ENCODE results near the gene LZTS3. TPM values are rescaled to one million over a fixed set of nuclear protein-coding genes. Genes with fewer than 3 reads are reported as not detected.

LZTS3 gene
- total RNA-seq, 4 donors from 2014 or later = 9.0 to 13.5 (median 9.7) TPM

DNA sequence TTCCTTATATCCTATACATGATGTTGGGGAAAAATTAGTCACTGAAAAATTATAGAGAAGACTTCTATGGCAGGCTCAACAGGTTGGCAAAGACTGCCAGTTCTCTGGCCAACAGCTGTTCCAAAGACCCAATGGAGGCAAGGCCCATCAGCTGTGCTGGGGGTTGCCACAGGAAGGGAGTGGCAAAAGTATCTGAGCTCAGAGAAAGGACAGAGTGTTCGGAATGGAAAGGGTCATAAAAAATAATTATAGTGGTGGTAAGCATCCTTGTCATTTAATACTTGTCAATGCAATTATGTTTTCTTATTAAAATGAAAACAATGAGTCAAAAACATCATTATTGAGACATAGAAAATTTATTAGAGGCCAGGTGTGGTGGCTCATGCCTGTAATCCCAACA, 49.8 kb downstream of the LZTS3 start:
- in situ Hi-C loops (cut with MboI; ENCODE audit: low pct_ligation_motif_present in 1 of 4, low pct_unique_long_range_greater_than_20kb in 1 of 4, low sequenced_read_pairs in 3 of 4) (no loop called here), intact Hi-C loops (cut with DNase I; ENCODE audit: low total_unique reads) (no loop called here)
- peaks cover 0 to 21% (median 4%) of the 10 kb centered on the region in 4 donors for H3K36me3 ChIP-seq
- TF ChIP-seq POLR2AphosphoS5 (IDR thresholded peaks at IDR 0.05) (no peak), CTCF (IDR thresholded peaks at IDR 0.05) (no peak), POLR2A (IDR thresholded peaks at IDR 0.05) (no peak), EP300 (IDR thresholded peaks at IDR 0.05; ENCODE audit: low read depth) (no peak)
- H3K27me3 ChIP-seq = no peaks in the 10 kb centered on the region
- no peaks in the 10 kb centered on the region for H3K9me3 ChIP-seq
- H3K27ac ChIP-seq = no peak overlapping the region
- H3K4me3 ChIP-seq = no peak overlapping the region
- 90 to 100% methylated on average over 1 of the region's 1 CpG for WGBS, 2 donors (ENCODE audit: low coverage in 1 of 2)
- no peak for DNase-seq
- H3K4me1 ChIP-seq = no peaks in the 10 kb centered on the region

GRCh38 chr20:3121955-3122610, 51.3 kb downstream of the LZTS3 start:
- no peak for DNase-seq
- TF ChIP-seq EP300 (IDR thresholded peaks at IDR 0.05; ENCODE audit: low read depth) (no peak), CTCF (IDR thresholded peaks at IDR 0.05) (no peak), POLR2AphosphoS5 (IDR thresholded peaks at IDR 0.05) (no peak), POLR2A (IDR thresholded peaks at IDR 0.05) (no peak)
- H3K4me1 ChIP-seq = no peaks in the 10 kb centered on the region
- no peaks in the 10 kb centered on the region for H3K9me3 ChIP-seq
- in situ Hi-C loops (cut with MboI; ENCODE audit: low pct_ligation_motif_present in 1 of 4, low pct_unique_long_range_greater_than_20kb in 1 of 4, low sequenced_read_pairs in 3 of 4) = no loop called here
- peaks cover 0 to 21% (median 4%) of the 10 kb centered on the region in 4 donors for H3K36me3 ChIP-seq
- intact Hi-C loops (cut with DNase I; ENCODE audit: low total_unique reads) = no loop called here
- H3K27me3 ChIP-seq = no peaks in the 10 kb centered on the region
- H3K4me3 ChIP-seq = no peak overlapping the region
- 92% methylated on average over 12 of the region's 12 CpGs; no CpG with 5 or more reads in 1 of the 2 donors for WGBS, 2 donors (ENCODE audit: low coverage in 1 of 2)
- no peak overlapping the region for H3K27ac ChIP-seq

DNA sequence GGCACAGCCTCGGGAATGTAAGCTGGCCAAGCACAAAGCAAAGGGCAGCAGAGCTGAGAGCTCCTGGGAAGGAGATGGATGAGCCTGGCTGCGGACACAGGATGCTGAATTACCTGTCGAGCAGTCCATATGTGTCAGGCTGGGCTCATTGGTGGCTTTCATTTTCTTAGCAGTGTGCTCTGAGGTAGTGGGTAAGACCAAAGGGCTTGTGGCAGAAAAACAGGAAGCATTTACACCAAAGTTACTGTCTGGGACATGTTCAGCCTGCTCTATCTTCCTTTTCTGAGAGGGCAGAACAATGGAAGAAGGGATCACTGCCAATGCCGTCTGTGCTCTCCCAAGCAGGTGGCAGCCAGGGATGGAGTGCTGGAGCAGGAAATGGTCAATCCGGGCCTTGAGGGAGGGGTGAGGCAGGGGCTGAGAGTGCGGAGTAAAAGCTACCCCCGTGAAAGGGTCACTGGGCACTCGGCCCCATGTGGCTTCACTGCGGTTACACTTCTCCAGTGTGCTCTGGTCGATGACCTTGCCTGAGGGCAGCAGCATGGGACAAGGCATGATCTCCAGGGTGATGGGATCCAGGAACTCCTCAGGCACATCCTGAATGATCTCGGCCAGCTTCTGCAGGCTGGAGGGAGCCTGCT, 52.0 kb downstream of the LZTS3 start:
- Histone ChIP-seq H3K9me3 (no peaks in the 10 kb centered on the region), H3K4me3 (no peak overlapping the region), H3K36me3 (peaks cover 0 to 21% (median 4%) of the 10 kb centered on the region in 4 donors), H3K27ac (no peak overlapping the region), H3K27me3 (no peaks in the 10 kb centered on the region), H3K4me1 (no peaks in the 10 kb centered on the region)
- no peak for DNase-seq
- WGBS, 2 donors (ENCODE audit: low coverage in 1 of 2) = 60 to 80% methylated on average over 1 to 11 of the region's 11 CpGs
- in situ Hi-C loops (cut with MboI; ENCODE audit: low pct_ligation_motif_present in 1 of 4, low pct_unique_long_range_greater_than_20kb in 1 of 4, low sequenced_read_pairs in 3 of 4) = no loop called here
- TF ChIP-seq EP300 (IDR thresholded peaks at IDR 0.05; ENCODE audit: low read depth) = no peak
- no peak for TF ChIP-seq POLR2A (IDR thresholded peaks at IDR 0.05)
- no peak for TF ChIP-seq POLR2AphosphoS5 (IDR thresholded peaks at IDR 0.05)
- no peak for TF ChIP-seq CTCF (IDR thresholded peaks at IDR 0.05)
- intact Hi-C loops (cut with DNase I; ENCODE audit: low total_unique reads) = no loop called here

DNA sequence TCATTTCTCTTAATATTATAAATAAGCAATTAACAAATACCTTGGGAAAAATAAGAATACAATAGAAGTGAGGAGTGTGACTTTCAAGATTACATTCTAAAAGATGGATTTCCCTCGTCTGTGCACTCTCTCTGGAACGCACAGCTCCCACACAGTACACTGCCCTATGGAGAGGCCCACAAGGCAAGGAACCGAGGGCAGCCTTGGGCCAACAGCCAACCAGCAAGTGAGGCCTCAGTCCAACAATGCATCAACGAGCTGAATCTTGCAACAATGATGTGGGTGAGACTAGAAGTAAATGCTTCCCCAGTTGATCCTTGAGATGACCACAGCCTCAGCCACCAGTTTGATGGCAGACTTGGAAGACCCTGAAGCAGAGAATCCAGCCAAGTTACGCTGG, 54.3 kb downstream of the LZTS3 start:
- no peaks in the 10 kb centered on the region for H3K9me3 ChIP-seq
- no peak overlapping the region for H3K27ac ChIP-seq
- WGBS, 2 donors (ENCODE audit: low coverage in 1 of 2) = 84 to 100% methylated on average over 1 to 5 of the region's 5 CpGs
- H3K36me3 ChIP-seq = peaks cover 0 to 21% (median 4%) of the 10 kb centered on the region in 4 donors
- intact Hi-C loops (cut with DNase I; ENCODE audit: low total_unique reads) (loop anchor here (10.0 kb wide), 1 partner anchor 64 kb away; no protein-coding TSS in a partner anchor), in situ Hi-C loops (cut with MboI; ENCODE audit: low pct_ligation_motif_present in 1 of 4, low pct_unique_long_range_greater_than_20kb in 1 of 4, low sequenced_read_pairs in 3 of 4) (loop anchor here in 1 of 4 donors (10.0 kb wide), 1 partner anchor 64 kb away; no protein-coding TSS in a partner anchor)
- no peak for DNase-seq
- H3K27me3 ChIP-seq = no peaks in the 10 kb centered on the region
- no peak overlapping the region for H3K4me3 ChIP-seq
- no peaks in the 10 kb centered on the region for H3K4me1 ChIP-seq
- no peak for TF ChIP-seq EP300 (IDR thresholded peaks at IDR 0.05; ENCODE audit: low read depth)
- TF ChIP-seq POLR2A (IDR thresholded peaks at IDR 0.05) = no peak
- TF ChIP-seq POLR2AphosphoS5 (IDR thresholded peaks at IDR 0.05) = no peak
- no peak for TF ChIP-seq CTCF (IDR thresholded peaks at IDR 0.05)
